ENCODE results near the gene LAMB1. TPM values are rescaled to one million over a fixed set of nuclear protein-coding genes. Genes with fewer than 3 reads are reported as not detected.

LAMB1 gene
- total RNA-seq, 6 experiments from 2014 or later, result 112 to 134 (median 123) TPM

- TF ChIP-seq CTCF (IDR thresholded peaks at IDR 0.05), result no peak
- no peaks in the 10 kb centered on the region for H3K9me3 Mint-ChIP-seq
- H3K27ac Mint-ChIP-seq, result no peak overlapping the region
- H3K36me3 Mint-ChIP-seq (ENCODE audit: low read depth), result no peaks in the 10 kb centered on the region
- no peak for DNase-seq
- peaks cover 1% of the 10 kb centered on the region for H3K4me1 Mint-ChIP-seq (ENCODE audit: low read depth)
- H3K4me3 Mint-ChIP-seq, result no peak overlapping the region
- H3K27me3 Mint-ChIP-seq (ENCODE audit: insufficient read depth), result peaks cover 2% of the 10 kb centered on the region
Observed at GRCh38 chr7:108045669-108046068, 42.7 kb upstream of the LAMB1 start.

GRCh38 chr7:108045154-108045553 is 42.2 kb upstream of the LAMB1 start:
- no peak for DNase-seq
- no peaks in the 10 kb centered on the region for H3K4me1 Mint-ChIP-seq (ENCODE audit: low read depth)
- no peak overlapping the region for H3K27ac Mint-ChIP-seq
- no peak for TF ChIP-seq CTCF (IDR thresholded peaks at IDR 0.05)
- peaks cover 2% of the 10 kb centered on the region for H3K27me3 Mint-ChIP-seq (ENCODE audit: insufficient read depth)
- H3K4me3 Mint-ChIP-seq, result no peak overlapping the region
- H3K9me3 Mint-ChIP-seq, result no peaks in the 10 kb centered on the region
- H3K36me3 Mint-ChIP-seq (ENCODE audit: low read depth), result no peaks in the 10 kb centered on the region

GRCh38 chr7:108044345-108044744 is 41.4 kb upstream of the LAMB1 start:
- H3K4me3 Mint-ChIP-seq, result no peak overlapping the region
- peaks cover 2% of the 10 kb centered on the region for H3K27me3 Mint-ChIP-seq (ENCODE audit: insufficient read depth)
- H3K9me3 Mint-ChIP-seq, result no peaks in the 10 kb centered on the region
- TF ChIP-seq CTCF (IDR thresholded peaks at IDR 0.05), result no peak
- no peak for DNase-seq
- H3K27ac Mint-ChIP-seq, result no peak overlapping the region
- no peaks in the 10 kb centered on the region for H3K4me1 Mint-ChIP-seq (ENCODE audit: low read depth)
- no peaks in the 10 kb centered on the region for H3K36me3 Mint-ChIP-seq (ENCODE audit: low read depth)

- no peak overlapping the region for H3K27ac Mint-ChIP-seq
- no peaks in the 10 kb centered on the region for H3K36me3 Mint-ChIP-seq (ENCODE audit: low read depth)
- H3K9me3 Mint-ChIP-seq, result no peaks in the 10 kb centered on the region
- H3K27me3 Mint-ChIP-seq (ENCODE audit: insufficient read depth), result no peaks in the 10 kb centered on the region; the same call in 1 of the 2 replicates
- DNase-seq, result no peak
- no peak overlapping the region for H3K4me3 Mint-ChIP-seq
- no peak for TF ChIP-seq CTCF (IDR thresholded peaks at IDR 0.05)
- peaks cover 7% of the 10 kb centered on the region for H3K4me1 Mint-ChIP-seq (ENCODE audit: low read depth)
Observed at GRCh38 chr7:108038986-108039385, 36.0 kb upstream of the LAMB1 start.

- Mint-ChIP-seq H3K4me1 (ENCODE audit: low read depth) (peaks cover 7% of the 10 kb centered on the region), H3K9me3 (no peaks in the 10 kb centered on the region), H3K36me3 (ENCODE audit: low read depth) (no peaks in the 10 kb centered on the region), H3K4me3 (no peak overlapping the region), H3K27me3 (ENCODE audit: insufficient read depth) (no peaks in the 10 kb centered on the region; the same call in 1 of the 2 replicates), H3K27ac (no peak overlapping the region)
- no peak for TF ChIP-seq CTCF (IDR thresholded peaks at IDR 0.05)
- no peak for DNase-seq
Observed at GRCh38 chr7:108037741-108038140, 34.8 kb upstream of the LAMB1 start.

- Mint-ChIP-seq H3K27me3 (ENCODE audit: insufficient read depth) (no peaks in the 10 kb centered on the region; the same call in 1 of the 2 replicates), H3K4me1 (ENCODE audit: low read depth) (peaks cover 7% of the 10 kb centered on the region), H3K9me3 (no peaks in the 10 kb centered on the region), H3K4me3 (no peak overlapping the region), H3K27ac (no peak overlapping the region), H3K36me3 (ENCODE audit: low read depth) (no peaks in the 10 kb centered on the region)
- no peak for DNase-seq
- TF ChIP-seq CTCF (IDR thresholded peaks at IDR 0.05), result no peak
Observed at GRCh38 chr7:108037140-108037539, 34.2 kb upstream of the LAMB1 start.

Data from HFFc6 (cell line).